DMS79 (cell line): ENCODE measurements around the gene MGAT3.

Experiments used
- DNase-seq: peaks from one replicate; lab custom pipeline; 2025; lab: John Stamatoyannopoulos, UW

MGAT3 gene

GRCh38 chr22:39450258-39450955 is 6.4 kb upstream of the MGAT3 start:
- no peak for DNase-seq

GRCh38 chr22:39452740-39453040 is 4.1 kb upstream of the MGAT3 start:
- no peak for DNase-seq

- DNase-seq, result no peak
Observed at GRCh38 chr22:39453765-39454378, 2.9 kb upstream of the MGAT3 start.

GRCh38 chr22:39454385-39454871 is 2.4 kb upstream of the MGAT3 start:
- no peak for DNase-seq

- DNase-seq, result no peak
Observed at GRCh38 chr22:39457198-39457555, 365 bp downstream of the MGAT3 start.

- no peak for DNase-seq
Observed at GRCh38 chr22:39457556-39458443, 988 bp downstream of the MGAT3 start.

GRCh38 chr22:39458444-39459083 is 1.8 kb downstream of the MGAT3 start:
- no peak for DNase-seq

- no peak for DNase-seq
Observed at GRCh38 chr22:39459681-39460080, 2.9 kb downstream of the MGAT3 start.

- DNase-seq, result no peak
Observed at GRCh38 chr22:39462443-39463221, 5.8 kb downstream of the MGAT3 start.

GRCh38 chr22:39463277-39463676 is 6.5 kb downstream of the MGAT3 start:
- DNase-seq, result no peak

- peak; percentile 21 for DNase-seq
Observed at GRCh38 chr22:39463931-39464390, 7.1 kb downstream of the MGAT3 start.

- DNase-seq, result no peak
Observed at GRCh38 chr22:39466228-39467006, 9.6 kb downstream of the MGAT3 start.

- no peak for DNase-seq
Observed at GRCh38 chr22:39467390-39467895, 10.6 kb downstream of the MGAT3 start.

GRCh38 chr22:39468487-39469325 is 11.9 kb downstream of the MGAT3 start:
- DNase-seq, result no peak

- DNase-seq, result no peak
Observed at GRCh38 chr22:39469326-39469680, 12.5 kb downstream of the MGAT3 start.

GRCh38 chr22:39469681-39470450 is 13.1 kb downstream of the MGAT3 start:
- DNase-seq, result peak; percentile 29

GRCh38 chr22:39470451-39471291 is 13.9 kb downstream of the MGAT3 start:
- DNase-seq, result no peak
